Measurements from ENCODE around the gene NCKAP5.

The NCKAP5 gene

DNA sequence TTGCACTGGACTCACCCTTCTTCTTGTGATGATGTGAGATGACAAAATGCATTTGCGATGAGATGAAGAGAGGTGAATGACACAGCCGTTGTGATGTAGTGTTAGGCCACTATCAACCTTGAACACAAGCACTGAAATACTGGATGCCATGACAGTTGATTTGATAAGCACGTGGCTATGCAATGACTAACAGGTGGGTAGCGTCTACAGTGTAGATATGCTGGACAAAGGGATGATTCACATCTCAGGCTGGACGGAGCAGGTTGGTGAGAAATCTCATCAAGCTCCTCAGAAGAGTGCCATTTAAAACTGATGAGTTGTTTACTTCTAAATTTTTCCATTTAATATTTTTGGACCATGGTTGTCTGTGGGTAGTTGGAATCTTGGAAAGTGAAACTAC is 522.5 kb downstream of the NCKAP5 start:
- no peaks in the 10 kb centered on the region for H3K36me3 ChIP-seq (ENCODE audit: control insufficient read depth in 1 of 2, insufficient read depth in 2 of 2, low read depth in 1 of 2, low read length in 2 of 2)
- no peak overlapping the region for H4K91ac ChIP-seq (ENCODE audit: low read length)
- DNase-seq = no peak
- H2AK5ac ChIP-seq (ENCODE audit: low read length, severe bottlenecking) = no peak overlapping the region
- H2BK15ac ChIP-seq (ENCODE audit: low read depth, poor library complexity, severe bottlenecking) = no peak overlapping the region
- no peaks in the 10 kb centered on the region for H3K4me1 ChIP-seq (ENCODE audit: control insufficient read depth, insufficient read depth, low read depth, low read length)
- H2BK12ac ChIP-seq (ENCODE audit: low read length in 2 of 2) = no peak overlapping the region
- H3K27me3 ChIP-seq (ENCODE audit: control insufficient read depth in 1 of 2, insufficient read depth in 1 of 2, low read length in 2 of 2) = no peaks in the 10 kb centered on the region
- no peak overlapping the region for H3K18ac ChIP-seq (ENCODE audit: low read depth in 1 of 2, low read length in 2 of 2)
- H3K4ac ChIP-seq (ENCODE audit: low read depth in 1 of 2, low read length in 2 of 2) = no peak overlapping the region
- no peak overlapping the region for H3K9ac ChIP-seq (ENCODE audit: low read length)
- no peaks in the 10 kb centered on the region for H3K9me3 ChIP-seq (ENCODE audit: control insufficient read depth, low read length)
- WGBS = 85% methylated on average over 5 of the region's 5 CpGs
- no peak overlapping the region for H3K27ac ChIP-seq (ENCODE audit: low read length, poor library complexity, severe bottlenecking)
- no peak overlapping the region for H2BK5ac ChIP-seq (ENCODE audit: low read depth, low read length, poor library complexity, severe bottlenecking)
- no peak overlapping the region for H3K4me2 ChIP-seq (ENCODE audit: low read length, poor library complexity, severe bottlenecking)
- H3K79me1 ChIP-seq (replicated peaks; ENCODE audit: low read length, poor library complexity, severe bottlenecking) = no peaks in the 10 kb centered on the region
- H2BK120ac ChIP-seq (ENCODE audit: low read depth, low read length) = no peak overlapping the region
- no peak overlapping the region for H4K8ac ChIP-seq (ENCODE audit: low read length)
- H3K14ac ChIP-seq (ENCODE audit: low read length in 2 of 2) = no peak overlapping the region
- no peak overlapping the region for H3K23ac ChIP-seq (ENCODE audit: low read length in 2 of 2)
- H3K4me3 ChIP-seq (ENCODE audit: insufficient read depth in 1 of 2, low read depth in 1 of 2, low read length in 2 of 2) = no peak overlapping the region
- no peak overlapping the region for H2AFZ ChIP-seq (ENCODE audit: low read depth, low read length)

GRCh38 chr2:133044556-133044955 is 523.7 kb downstream of the NCKAP5 start:
- no peak overlapping the region for H2AFZ ChIP-seq (ENCODE audit: low read depth, low read length)
- H3K27me3 ChIP-seq (ENCODE audit: control insufficient read depth in 1 of 2, insufficient read depth in 1 of 2, low read length in 2 of 2) = no peaks in the 10 kb centered on the region
- no peak overlapping the region for H3K14ac ChIP-seq (ENCODE audit: low read length in 2 of 2)
- H2BK5ac ChIP-seq (ENCODE audit: low read depth, low read length, poor library complexity, severe bottlenecking) = no peak overlapping the region
- H4K8ac ChIP-seq (ENCODE audit: low read length) = no peak overlapping the region
- no peak overlapping the region for H3K27ac ChIP-seq (ENCODE audit: low read length, poor library complexity, severe bottlenecking)
- no peak overlapping the region for H3K23ac ChIP-seq (ENCODE audit: low read length in 2 of 2)
- H3K9ac ChIP-seq (ENCODE audit: low read length) = no peak overlapping the region
- WGBS = 66% methylated on average over 4 of the region's 4 CpGs
- H3K4ac ChIP-seq (ENCODE audit: low read depth in 1 of 2, low read length in 2 of 2) = no peak overlapping the region
- no peak overlapping the region for H3K4me3 ChIP-seq (ENCODE audit: insufficient read depth in 1 of 2, low read depth in 1 of 2, low read length in 2 of 2)
- no peak overlapping the region for H2BK15ac ChIP-seq (ENCODE audit: low read depth, poor library complexity, severe bottlenecking)
- H3K18ac ChIP-seq (ENCODE audit: low read depth in 1 of 2, low read length in 2 of 2) = no peak overlapping the region
- H3K36me3 ChIP-seq (ENCODE audit: control insufficient read depth in 1 of 2, insufficient read depth in 2 of 2, low read depth in 1 of 2, low read length in 2 of 2) = no peaks in the 10 kb centered on the region
- H3K79me1 ChIP-seq (replicated peaks; ENCODE audit: low read length, poor library complexity, severe bottlenecking) = no peaks in the 10 kb centered on the region
- no peak overlapping the region for H4K91ac ChIP-seq (ENCODE audit: low read length)
- H2BK12ac ChIP-seq (ENCODE audit: low read length in 2 of 2) = no peak overlapping the region
- H3K4me1 ChIP-seq (ENCODE audit: control insufficient read depth, insufficient read depth, low read depth, low read length) = no peaks in the 10 kb centered on the region
- no peak for DNase-seq
- no peak overlapping the region for H2BK120ac ChIP-seq (ENCODE audit: low read depth, low read length)
- H3K4me2 ChIP-seq (ENCODE audit: low read length, poor library complexity, severe bottlenecking) = peak overlapping the region; percentile 11
- H3K9me3 ChIP-seq (ENCODE audit: control insufficient read depth, low read length) = no peaks in the 10 kb centered on the region
- no peak overlapping the region for H2AK5ac ChIP-seq (ENCODE audit: low read length, severe bottlenecking)

DNA sequence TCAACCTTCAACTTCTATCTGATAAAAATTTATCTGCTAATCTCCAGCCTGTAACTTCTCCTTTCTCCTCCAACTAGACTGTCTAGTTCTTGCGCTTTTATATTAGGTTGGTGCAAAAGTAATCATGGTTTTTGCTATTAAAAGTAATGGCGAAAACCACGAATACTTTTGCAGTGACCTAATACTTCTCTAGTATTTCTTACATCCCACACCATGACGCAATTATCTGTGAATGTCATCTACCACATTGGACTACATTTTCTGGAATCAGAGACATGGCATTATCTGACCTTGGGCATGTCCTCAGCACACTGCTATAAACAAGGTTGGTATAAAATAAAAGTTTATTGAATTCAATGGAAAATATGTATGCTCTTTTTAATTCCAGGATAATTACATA is 528.1 kb downstream of the NCKAP5 start:
- no peak overlapping the region for H3K4me2 ChIP-seq (ENCODE audit: low read length, poor library complexity, severe bottlenecking)
- H2AFZ ChIP-seq (ENCODE audit: low read depth, low read length) = no peak overlapping the region
- H3K14ac ChIP-seq (ENCODE audit: low read length in 2 of 2) = no peak overlapping the region
- H2AK5ac ChIP-seq (ENCODE audit: low read length, severe bottlenecking) = no peak overlapping the region
- H4K91ac ChIP-seq (ENCODE audit: low read length) = no peak overlapping the region
- H3K27ac ChIP-seq (ENCODE audit: low read length, poor library complexity, severe bottlenecking) = no peak overlapping the region
- H3K9me3 ChIP-seq (ENCODE audit: control insufficient read depth, low read length) = peaks cover 8% of the 10 kb centered on the region
- no peak for DNase-seq
- H3K27me3 ChIP-seq (ENCODE audit: control insufficient read depth in 1 of 2, insufficient read depth in 1 of 2, low read length in 2 of 2) = no peaks in the 10 kb centered on the region
- no peak overlapping the region for H2BK5ac ChIP-seq (ENCODE audit: low read depth, low read length, poor library complexity, severe bottlenecking)
- no peaks in the 10 kb centered on the region for H3K4me1 ChIP-seq (ENCODE audit: control insufficient read depth, insufficient read depth, low read depth, low read length)
- H2BK15ac ChIP-seq (ENCODE audit: low read depth, poor library complexity, severe bottlenecking) = no peak overlapping the region
- H3K4me3 ChIP-seq (ENCODE audit: insufficient read depth in 1 of 2, low read depth in 1 of 2, low read length in 2 of 2) = no peak overlapping the region
- H3K18ac ChIP-seq (ENCODE audit: low read depth in 1 of 2, low read length in 2 of 2) = no peak overlapping the region
- H3K4ac ChIP-seq (ENCODE audit: low read depth in 1 of 2, low read length in 2 of 2) = no peak overlapping the region
- H2BK120ac ChIP-seq (ENCODE audit: low read depth, low read length) = no peak overlapping the region
- no peak overlapping the region for H4K8ac ChIP-seq (ENCODE audit: low read length)
- no peaks in the 10 kb centered on the region for H3K79me1 ChIP-seq (replicated peaks; ENCODE audit: low read length, poor library complexity, severe bottlenecking)
- H3K23ac ChIP-seq (ENCODE audit: low read length in 2 of 2) = no peak overlapping the region
- no peaks in the 10 kb centered on the region for H3K36me3 ChIP-seq (ENCODE audit: control insufficient read depth in 1 of 2, insufficient read depth in 2 of 2, low read depth in 1 of 2, low read length in 2 of 2)
- WGBS = 89% methylated on average over 4 of the region's 4 CpGs
- H3K9ac ChIP-seq (ENCODE audit: low read length) = no peak overlapping the region
- no peak overlapping the region for H2BK12ac ChIP-seq (ENCODE audit: low read length in 2 of 2)

- Histone ChIP-seq H3K27me3 (ENCODE audit: control insufficient read depth in 1 of 2, insufficient read depth in 1 of 2, low read length in 2 of 2) (no peaks in the 10 kb centered on the region), H3K4me3 (ENCODE audit: insufficient read depth in 1 of 2, low read depth in 1 of 2, low read length in 2 of 2) (no peak overlapping the region), H4K91ac (ENCODE audit: low read length) (no peak overlapping the region), H3K4me1 (ENCODE audit: control insufficient read depth, insufficient read depth, low read depth, low read length) (no peaks in the 10 kb centered on the region), H3K4ac (ENCODE audit: low read depth in 1 of 2, low read length in 2 of 2) (no peak overlapping the region), H2BK15ac (ENCODE audit: low read depth, poor library complexity, severe bottlenecking) (no peak overlapping the region), H2AK5ac (ENCODE audit: low read length, severe bottlenecking) (no peak overlapping the region), H2AFZ (ENCODE audit: low read depth, low read length) (no peak overlapping the region), H3K79me1 (replicated peaks; ENCODE audit: low read length, poor library complexity, severe bottlenecking) (no peaks in the 10 kb centered on the region), H3K9me3 (ENCODE audit: control insufficient read depth, low read length) (peaks cover 8% of the 10 kb centered on the region), H3K18ac (ENCODE audit: low read depth in 1 of 2, low read length in 2 of 2) (no peak overlapping the region), H3K23ac (ENCODE audit: low read length in 2 of 2) (no peak overlapping the region), H3K14ac (ENCODE audit: low read length in 2 of 2) (no peak overlapping the region), H3K4me2 (ENCODE audit: low read length, poor library complexity, severe bottlenecking) (no peak overlapping the region), H4K8ac (ENCODE audit: low read length) (no peak overlapping the region), H2BK5ac (ENCODE audit: low read depth, low read length, poor library complexity, severe bottlenecking) (no peak overlapping the region), H2BK12ac (ENCODE audit: low read length in 2 of 2) (no peak overlapping the region), H2BK120ac (ENCODE audit: low read depth, low read length) (no peak overlapping the region), H3K36me3 (ENCODE audit: control insufficient read depth in 1 of 2, insufficient read depth in 2 of 2, low read depth in 1 of 2, low read length in 2 of 2) (no peaks in the 10 kb centered on the region), H3K9ac (ENCODE audit: low read length) (no peak overlapping the region), H3K27ac (ENCODE audit: low read length, poor library complexity, severe bottlenecking) (no peak overlapping the region)
- no CpG with 5 or more reads among the region's 1 CpG for WGBS
- no peak for DNase-seq
Observed at GRCh38 chr2:133039531-133039930, 528.7 kb downstream of the NCKAP5 start.
